Measurements from ENCODE around the gene STAM2.
"Not testable (repeated sequence)": the region's sequence is repeated elsewhere in the genome, so short reads cannot be mapped to it uniquely, and the experiment has no call there.

Gene STAM2

GRCh38 chr2:152099367-152100050, 76.1 kb downstream of the STAM2 start:
- no peak for DNase-seq

- DNase-seq, result no peak
Measured at GRCh38 chr2:152098496-152099366, 76.8 kb downstream of the STAM2 start, which contains the start of gene CACNB4. Gene CACNB4, minus strand, starts transcription at chr2:152099044.

- DNase-seq, result no peak
Measured at GRCh38 chr2:152097801-152098495, 77.6 kb downstream of the STAM2 start.

GRCh38 chr2:152097290-152097800, 78.2 kb downstream of the STAM2 start:
- no peak for DNase-seq

GRCh38 chr2:152095146-152095545, 80.4 kb downstream of the STAM2 start:
- DNase-seq, result no peak

GRCh38 chr2:152094014-152094413, 81.5 kb downstream of the STAM2 start:
- DNase-seq, result no peak

- DNase-seq, result no peak
Measured at GRCh38 chr2:152093464-152093863, 82.1 kb downstream of the STAM2 start.

GRCh38 chr2:152092095-152092494, 83.5 kb downstream of the STAM2 start:
- DNase-seq, result no peak

GRCh38 chr2:152090726-152091125, 84.8 kb downstream of the STAM2 start:
- not testable (repeated sequence) for DNase-seq

- DNase-seq, result no peak
Measured at GRCh38 chr2:152089238-152089637, 86.3 kb downstream of the STAM2 start.

GRCh38 chr2:152088006-152088405, 87.6 kb downstream of the STAM2 start:
- no peak for DNase-seq

- no peak for DNase-seq
Measured at GRCh38 chr2:152086231-152086630, 89.3 kb downstream of the STAM2 start.

- DNase-seq, result no peak
Measured at GRCh38 chr2:152084076-152084475, 91.5 kb downstream of the STAM2 start.

GRCh38 chr2:152083202-152083875, 92.2 kb downstream of the STAM2 start:
- DNase-seq, result no peak

GRCh38 chr2:152078662-152079061, 96.9 kb downstream of the STAM2 start:
- DNase-seq, result no peak

GRCh38 chr2:152078023-152078422, 97.5 kb downstream of the STAM2 start:
- no peak for DNase-seq

GRCh38 chr2:152075461-152076050, 100.0 kb downstream of the STAM2 start:
- no peak for DNase-seq

GRCh38 chr2:152072011-152072410, 103.6 kb downstream of the STAM2 start:
- DNase-seq, result no peak

GRCh38 chr2:152071518-152071917, 104.0 kb downstream of the STAM2 start:
- DNase-seq, result no peak

GRCh38 chr2:152071092-152071491, 104.5 kb downstream of the STAM2 start:
- DNase-seq, result no peak

- no peak for DNase-seq
Measured at GRCh38 chr2:152068226-152068625, 107.3 kb downstream of the STAM2 start.

- no peak for DNase-seq
Measured at GRCh38 chr2:152067823-152068222, 107.7 kb downstream of the STAM2 start.
